NCI-H1105 treated with DMSO at 0.1 percent for 48 hours (cell line): ENCODE results near the gene OR4D10.
"Not testable (repeated sequence)": the region's sequence is repeated elsewhere in the genome, so short reads cannot be mapped to it uniquely, and the experiment has no call there.

Experiments
- DNase-seq: peaks from one replicate; lab custom pipeline; 2025; lab: John Stamatoyannopoulos, UW

The OR4D10 gene

DNA sequence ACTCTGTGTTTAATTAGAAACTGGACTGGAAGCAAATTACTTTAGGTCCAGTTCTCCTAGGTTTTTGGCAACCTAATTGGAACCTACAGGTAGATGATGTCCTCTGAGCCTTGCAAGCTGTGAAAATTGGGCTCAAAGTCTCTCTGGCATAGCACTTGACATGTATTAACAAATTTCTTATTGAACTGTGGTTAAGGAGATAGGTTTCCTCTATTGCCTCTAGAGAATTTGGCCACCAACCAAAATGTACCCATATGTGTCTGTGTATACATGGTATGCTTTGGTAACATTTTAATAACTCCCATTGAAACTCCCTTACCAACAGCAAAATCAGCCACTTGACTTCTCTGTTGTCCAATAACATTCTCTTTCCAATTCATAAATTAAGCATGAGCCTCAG, at the start of gene OR4D10:
Gene OR4D10 (plus strand): TSS at position 301 of the 400 bp plus-strand sequence. CDS start 4,115 bp downstream, outside the sequence.
- no peak for DNase-seq

DNA sequence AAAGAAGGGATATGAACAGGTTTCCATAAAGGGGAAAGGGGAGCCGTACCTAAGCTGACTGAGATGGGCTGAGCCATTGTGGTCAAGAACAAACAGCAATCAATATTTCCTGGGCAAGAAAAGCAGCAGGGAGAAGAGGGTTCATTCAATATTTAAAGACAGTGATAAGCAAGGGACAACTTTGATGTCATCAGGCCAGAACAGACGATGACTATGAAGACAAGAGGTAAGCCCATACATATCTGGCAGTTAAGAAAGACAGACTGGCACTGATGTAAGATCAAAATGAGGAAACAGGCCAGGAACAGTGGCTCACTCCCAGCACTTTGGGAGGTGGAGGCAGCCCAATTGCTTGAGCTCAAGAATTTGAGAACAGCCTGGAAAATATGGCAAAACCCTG, 49.3 kb upstream of the OR4D10 start:
- no peak for DNase-seq

DNA sequence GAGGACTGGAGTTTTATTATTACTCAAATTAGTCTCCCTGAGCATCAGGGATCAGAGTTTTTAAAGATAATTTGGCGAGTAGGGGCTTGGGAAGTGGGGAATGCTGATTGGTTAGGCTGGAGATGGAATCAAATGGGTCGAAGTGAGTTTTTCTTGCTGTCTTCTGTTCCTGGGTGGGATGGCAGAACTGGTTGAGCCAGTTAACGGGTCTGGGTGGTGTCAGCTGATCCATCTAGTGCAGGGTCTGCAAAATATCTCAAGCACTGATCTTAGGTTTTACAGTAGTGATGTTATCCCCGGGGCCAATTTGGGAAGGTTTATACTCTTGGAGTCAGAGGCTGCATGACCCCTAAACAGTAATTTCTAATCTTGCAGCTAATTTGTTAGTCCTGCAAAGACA, 48.0 kb upstream of the OR4D10 start:
- DNase-seq: no peak

DNA sequence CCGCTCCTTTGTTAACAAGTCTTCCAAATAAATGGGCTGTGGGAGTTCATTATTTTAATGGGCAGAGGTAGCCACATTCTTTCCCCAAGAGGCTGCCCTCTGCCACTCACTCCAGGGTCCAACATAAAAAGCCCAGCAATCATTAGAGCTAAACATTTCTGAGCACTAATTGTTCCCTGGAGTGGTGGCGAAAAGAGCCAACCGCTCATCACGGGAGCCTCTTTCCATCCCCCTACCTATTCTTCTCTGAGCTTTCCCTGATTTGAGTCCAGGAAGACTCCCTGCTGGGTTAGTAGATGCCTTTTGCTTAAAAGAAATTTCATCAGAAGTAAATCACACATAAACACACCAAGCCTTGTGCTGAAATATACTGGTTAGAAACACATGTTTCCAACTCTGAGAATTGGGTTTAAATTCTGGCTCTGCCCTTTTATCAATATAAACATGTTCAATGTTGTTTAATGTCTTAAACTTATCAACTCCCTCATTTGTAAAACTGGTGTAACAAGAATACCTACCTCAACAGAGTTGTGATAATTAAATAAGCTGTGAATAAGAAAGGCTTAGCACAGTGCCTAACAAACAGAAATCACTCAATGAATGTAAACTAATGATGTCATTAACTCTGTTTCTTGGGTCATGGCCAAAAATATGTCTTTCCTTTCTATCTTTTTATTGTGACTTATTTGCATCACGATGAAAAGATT, 46.6 kb upstream of the OR4D10 start, which contains the start of gene OR5A2:
Gene OR5A2 (minus strand): TSS at position 53 of the 707 bp plus-strand sequence. CDS start 3,460 bp downstream, outside the sequence.
- DNase-seq: peak; percentile 16

DNA sequence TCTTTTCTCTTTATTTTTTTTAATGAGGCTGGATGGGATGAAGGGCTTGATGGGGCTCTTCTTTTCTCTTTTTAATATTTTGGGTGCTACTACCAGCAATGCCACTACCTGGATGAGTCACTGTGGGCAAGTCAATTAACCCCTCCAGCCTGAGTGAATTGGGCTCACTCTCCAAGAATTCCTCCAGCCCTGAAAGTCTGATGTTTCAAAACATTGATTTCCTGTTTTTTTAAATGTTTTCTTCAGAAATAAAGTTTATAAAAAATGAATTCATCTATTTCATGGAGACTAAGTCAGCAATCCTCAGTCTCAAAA, 46.1 kb upstream of the OR4D10 start:
- no peak for DNase-seq

DNA sequence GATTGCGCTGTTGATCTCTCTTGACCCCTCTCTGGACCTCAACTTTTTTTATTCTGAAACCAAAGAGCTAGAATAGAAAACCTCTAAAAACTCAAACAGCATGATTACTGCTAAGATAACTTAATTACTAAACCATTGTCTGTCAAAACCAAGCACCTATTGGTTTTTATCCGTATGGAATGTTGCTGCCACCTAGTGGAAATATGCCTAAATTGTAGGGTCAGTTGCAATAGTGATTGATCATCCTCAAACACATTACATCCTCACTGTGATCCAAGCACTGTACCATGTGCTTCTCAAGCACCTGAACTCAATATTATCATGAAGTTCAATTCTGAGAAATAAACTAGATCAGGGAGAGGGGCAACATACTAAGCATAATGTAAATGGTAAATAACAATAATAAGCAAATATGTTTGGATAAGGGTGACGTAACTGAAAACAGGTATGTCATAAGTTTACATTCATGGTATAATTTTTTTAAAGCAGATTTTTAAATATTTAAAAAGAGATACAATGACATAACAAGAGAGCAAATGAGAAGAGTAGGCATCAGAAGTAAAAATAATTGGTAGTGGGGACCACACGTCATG, 43.1 kb upstream of the OR4D10 start:
- peak; percentile 41 for DNase-seq

DNA sequence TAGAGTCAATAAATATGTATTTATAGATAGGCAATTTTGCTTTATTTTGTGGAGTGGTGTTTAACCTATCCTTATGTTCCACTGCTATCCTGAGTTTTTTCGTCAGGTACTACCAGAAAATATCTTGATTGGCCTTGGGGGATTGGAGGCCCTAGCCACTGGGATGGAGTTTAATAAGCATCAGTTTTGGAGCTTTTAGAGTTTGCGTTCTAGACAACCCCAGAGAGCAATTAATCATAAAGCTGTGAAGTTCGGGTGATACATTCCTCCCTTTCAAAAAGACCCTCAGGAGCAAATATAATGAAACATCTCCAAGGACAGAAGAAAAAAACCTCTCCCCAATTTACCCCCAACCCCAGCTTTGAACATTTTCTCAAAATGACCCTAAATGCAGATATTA, 36.9 kb upstream of the OR4D10 start, which contains the start of gene OR5A1:
Gene OR5A1 (plus strand): TSS at position 301 of the 400 bp plus-strand sequence. CDS start 6,700 bp downstream, outside the sequence.
- no peak for DNase-seq

DNA sequence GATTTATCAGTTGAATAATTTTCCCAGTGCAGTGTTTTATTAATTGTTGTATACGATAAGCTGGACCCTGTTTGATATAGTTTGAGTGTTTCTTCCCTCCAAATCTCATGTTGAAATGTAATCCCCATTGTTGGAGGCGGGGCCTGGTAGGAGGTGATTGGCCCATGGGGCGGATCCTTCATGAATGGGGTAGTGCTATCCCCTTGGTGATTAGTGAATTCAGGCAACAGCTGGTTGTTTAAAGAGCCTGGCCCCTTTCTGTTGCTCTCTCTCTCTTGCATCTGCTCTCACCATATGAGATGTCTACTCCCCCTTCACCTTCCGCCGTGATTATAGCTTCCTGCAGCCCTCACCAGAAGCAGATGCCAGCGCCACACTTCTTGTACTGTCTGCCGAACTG, 35.3 kb upstream of the OR4D10 start:
- DNase-seq: peak; percentile 8

DNA sequence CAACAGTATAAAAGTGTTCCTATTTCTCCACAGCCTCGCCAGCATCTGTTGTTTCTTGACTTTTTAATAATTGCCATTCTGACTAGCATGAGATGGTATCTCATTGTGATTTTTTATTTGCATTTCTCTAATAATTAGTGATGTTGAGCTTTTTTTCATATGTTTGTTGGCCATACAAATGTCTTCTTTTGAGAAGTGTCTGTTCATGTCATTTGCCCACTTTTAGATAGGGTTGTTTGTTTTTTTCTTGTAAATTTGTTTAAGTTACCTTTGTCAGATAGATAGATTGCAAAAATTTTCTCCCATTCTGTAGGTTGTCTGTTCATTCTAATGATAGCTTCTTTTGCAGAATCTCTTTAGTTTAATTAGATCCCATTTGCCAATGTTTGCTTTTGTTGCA, 27.5 kb upstream of the OR4D10 start:
- DNase-seq: not testable (repeated sequence)

DNA sequence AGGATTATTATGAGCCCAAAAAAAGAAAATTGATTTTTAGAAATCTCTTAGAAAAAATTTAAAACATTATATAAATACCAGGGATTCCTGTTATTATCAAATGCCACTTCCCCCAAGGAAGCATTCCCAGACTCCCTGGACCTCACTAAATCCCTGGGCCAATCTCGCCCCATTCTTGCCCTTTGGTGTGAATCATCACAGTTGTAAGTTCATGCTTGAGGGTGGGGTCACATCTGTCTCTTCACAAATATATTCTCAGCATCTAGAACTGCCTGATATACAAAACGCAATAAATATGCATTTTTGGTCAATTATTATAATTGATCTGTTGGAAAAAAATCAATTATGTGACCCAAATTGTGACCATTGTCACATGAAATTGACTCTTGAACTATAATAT, 24.6 kb upstream of the OR4D10 start:
- no peak for DNase-seq

DNA sequence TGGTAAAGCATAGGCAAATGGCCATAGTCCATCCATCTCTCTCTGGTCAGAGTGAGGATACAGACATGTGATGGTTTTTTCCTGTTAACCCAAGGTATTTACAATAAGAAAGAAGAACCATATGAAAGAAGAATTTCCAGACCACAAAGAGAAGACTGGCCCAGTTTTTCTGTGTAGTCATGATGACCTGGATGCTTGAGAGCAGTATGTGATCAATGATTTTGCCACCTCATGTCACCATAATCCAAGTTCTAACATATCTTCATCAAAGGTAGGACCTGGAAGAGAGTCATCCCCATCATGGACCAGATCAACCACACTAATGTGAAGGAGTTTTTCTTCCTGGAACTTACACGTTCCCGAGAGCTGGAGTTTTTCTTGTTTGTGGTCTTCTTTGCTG, 16.5 kb upstream of the OR4D10 start, which contains the start of gene OR4D6:
Gene OR4D6 (plus strand): TSS at position 301 of the 400 bp plus-strand sequence. CDS start 0 bp downstream, at position 301.
- no peak for DNase-seq

DNA sequence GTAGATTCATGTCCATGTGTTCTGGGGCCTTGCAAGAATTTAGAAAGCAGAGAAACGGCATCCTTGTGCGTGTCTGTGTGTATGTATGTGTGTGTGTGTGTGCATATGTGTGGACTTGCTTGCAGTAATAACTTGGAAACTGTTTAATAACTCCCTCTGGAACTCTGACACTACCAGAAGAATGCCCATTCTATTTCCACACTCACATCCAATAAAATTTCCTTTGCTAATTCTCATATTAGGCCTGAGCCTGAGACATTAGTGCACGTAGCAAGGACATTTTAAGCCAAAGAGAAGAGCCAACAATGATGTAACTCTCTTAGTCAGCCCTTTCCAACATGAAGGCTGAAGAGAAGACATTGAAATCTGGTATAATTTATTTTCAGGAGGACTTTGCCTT, 13.2 kb upstream of the OR4D10 start:
- DNase-seq: no peak

DNA sequence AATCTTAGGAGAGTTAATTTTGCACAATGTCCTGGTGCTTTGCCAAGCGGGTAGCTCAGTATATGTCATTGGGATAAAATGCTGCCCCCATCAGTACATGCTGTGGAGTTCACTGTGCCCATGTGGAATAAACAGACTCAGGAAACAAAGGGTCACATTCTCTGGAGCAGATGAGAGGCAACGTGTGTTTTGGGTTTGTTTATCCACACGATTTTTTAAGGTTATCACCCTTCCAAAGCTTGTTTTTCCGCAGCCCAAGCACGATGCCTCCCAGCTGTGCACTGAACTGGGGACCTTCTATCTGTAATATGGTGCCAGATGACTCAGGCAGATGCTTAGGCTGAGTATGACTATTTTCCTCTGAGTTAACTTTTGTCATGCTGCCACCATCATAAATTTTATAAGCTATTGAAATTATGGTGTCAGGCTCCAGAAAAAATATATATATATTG, 9.9 kb upstream of the OR4D10 start:
- DNase-seq: no peak

DNA sequence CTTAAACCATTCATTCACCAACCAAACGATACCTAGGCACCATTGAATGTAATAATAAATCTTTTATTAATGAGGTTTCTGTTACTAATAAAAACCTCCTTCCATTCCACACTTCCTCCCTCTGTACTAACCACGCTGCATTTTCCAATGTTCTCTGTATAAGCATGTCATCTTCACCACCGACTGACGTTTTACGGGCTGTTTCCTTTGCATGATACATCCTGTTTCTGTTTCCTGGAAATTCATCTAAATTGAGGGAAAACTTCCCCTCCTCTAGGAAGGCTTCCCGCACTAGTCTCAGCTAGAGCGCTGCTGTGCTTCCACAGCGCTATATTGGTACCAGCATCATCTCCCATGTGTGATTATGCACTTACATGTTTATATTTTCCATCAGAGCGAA, 2.1 kb downstream of the OR4D10 start:
- DNase-seq: no peak

DNA sequence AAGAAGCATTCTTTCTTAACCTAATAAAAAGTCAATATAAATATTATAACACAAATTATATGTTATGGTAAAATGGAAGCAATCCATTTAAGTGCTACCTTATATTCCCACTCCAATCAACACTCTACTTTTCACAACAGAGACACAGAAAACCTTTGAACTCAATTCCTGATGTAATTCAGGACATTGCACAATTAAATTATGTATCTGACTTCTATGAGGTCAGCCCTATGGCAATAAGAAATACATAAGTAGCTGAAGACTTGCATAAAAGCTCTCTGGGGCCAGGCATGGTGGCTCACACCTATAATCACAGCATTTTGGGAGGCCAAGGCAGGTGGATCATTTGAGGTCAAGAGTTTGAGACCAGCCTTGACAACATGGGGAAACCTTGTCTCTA, 6.8 kb downstream of the OR4D10 start:
- DNase-seq: no peak

DNA sequence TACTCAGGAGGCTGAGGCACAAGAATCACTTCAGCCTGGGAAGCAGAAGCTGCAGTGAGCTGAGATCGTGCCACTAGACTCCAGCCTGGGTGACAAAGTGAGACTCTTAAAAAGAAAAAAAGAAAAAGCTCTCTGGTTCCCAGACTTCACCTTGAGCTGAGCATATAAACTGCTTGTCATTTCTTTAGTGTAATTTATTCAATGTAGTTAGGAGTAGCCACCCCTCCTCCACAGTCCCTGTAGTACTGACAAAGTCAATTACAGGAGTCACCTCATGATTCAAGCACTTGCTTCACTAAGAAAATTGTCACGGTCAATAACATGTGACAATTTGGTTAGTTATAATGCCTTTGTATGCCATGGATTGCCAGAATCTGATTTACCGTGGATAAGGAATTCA, 7.2 kb downstream of the OR4D10 start:
- DNase-seq: no peak

DNA sequence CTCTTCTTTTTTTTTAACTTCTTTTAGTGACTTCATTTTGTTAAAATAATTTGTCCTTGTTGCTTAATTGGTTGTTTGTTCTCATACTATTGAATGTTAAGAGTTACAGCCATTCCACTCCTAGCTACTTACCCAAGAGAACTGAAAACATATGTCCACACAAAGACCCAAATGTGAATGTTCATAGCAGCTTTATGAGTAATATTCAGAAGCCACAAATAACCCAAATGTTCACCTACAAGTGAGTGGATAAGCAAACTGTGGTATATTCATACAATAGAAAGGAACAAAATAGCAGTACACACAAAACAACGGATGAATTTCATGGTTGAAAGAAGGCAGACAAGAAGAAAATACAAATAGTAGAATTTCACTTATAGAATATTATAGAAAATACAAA, 28.8 kb downstream of the OR4D10 start:
- DNase-seq: no peak

DNA sequence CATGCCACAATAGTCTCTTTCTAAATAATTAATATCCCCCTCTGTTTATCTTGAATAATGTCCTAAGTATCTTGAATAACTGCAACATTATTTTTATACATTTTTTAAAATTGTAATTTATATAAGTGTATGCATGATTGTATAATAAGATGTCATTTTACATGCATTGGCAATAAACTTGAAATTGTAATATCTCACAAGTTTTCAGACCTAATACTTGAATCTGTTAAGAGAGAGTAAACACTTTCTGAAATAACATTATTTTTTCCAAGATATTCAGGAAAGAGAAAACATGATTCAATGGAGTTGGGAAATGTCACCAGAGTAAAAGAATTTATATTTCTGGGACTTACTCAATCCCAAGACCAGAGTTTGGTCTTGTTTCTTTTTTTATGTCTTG, 30.2 kb downstream of the OR4D10 start, which contains the start of gene OR4D11:
Gene OR4D11 (plus strand): TSS at position 301 of the 400 bp plus-strand sequence. CDS start 0 bp downstream, at position 301.
- no peak for DNase-seq

DNA sequence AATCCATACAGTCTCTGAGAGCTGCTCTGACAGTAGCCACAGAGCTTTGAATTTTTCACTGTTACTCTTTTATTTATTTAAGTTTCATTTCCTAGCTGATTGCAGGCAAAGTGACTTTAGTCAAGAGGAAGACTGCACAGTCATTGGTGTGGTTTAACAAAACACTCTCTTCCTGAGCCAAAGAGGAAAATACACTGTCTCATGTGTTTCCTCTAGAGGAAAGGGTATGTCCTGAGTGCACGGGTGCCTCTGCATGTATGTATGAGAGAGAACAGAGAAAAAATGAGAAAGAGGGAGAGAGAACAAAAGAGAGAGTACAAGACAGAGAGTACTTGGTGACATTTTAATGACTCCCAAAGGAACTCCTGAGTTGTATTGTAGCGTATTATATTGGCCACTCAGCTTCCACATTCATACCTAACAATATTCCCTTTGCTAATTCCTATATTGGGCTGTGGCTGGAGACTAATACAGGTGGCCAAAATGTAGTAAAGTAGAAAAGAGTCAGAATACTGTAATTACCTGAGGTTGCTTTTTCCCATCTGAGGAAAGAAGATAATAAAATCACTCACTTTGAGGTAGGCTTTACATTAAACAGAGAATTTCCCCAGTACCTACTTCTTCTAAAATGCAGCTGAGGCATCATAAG, 38.0 kb downstream of the OR4D10 start, which contains the start of gene OR4D9:
Gene OR4D9 (plus strand): TSS at position 599 of the 649 bp plus-strand sequence. CDS start 3,374 bp downstream, outside the sequence.
- no peak for DNase-seq

DNA sequence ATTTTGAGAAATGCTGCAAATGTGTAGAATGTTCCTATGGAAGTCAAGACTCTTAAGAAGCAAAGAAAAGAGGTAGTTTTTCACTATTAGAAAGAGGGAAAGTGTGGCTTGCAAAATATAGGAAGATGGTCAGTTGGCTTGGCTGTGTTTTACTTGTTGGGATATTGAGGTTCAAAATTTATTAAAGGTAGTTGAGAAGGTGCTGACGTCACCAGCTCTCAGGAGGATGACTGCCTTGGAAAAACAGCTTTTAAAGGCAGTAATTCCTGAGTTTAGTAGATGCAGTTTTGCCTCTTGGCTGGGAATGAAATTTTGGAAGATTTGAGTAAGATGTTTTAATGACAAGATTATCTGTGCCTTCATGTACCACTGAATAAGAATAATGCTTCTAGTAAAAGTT, 38.6 kb downstream of the OR4D10 start:
- DNase-seq: no peak

DNA sequence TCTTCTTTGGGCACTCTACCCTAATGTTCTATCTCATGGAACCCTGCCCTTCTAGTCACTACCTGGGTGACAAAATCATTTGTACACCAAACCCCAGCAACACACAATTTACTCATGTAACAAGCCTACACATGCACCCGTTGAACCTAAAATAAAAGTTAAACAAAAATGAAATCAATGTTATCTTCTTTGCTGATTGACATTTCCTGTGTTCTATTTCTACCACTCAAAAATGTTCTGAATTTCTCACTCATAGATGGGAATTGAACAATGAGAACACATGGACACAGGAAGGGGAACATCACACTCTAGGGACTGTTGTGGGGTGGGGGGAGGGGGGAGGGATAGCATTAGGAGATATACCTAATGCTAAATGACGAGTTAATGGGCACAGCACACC, 47.0 kb downstream of the OR4D10 start:
- DNase-seq: not testable (repeated sequence)

DNA sequence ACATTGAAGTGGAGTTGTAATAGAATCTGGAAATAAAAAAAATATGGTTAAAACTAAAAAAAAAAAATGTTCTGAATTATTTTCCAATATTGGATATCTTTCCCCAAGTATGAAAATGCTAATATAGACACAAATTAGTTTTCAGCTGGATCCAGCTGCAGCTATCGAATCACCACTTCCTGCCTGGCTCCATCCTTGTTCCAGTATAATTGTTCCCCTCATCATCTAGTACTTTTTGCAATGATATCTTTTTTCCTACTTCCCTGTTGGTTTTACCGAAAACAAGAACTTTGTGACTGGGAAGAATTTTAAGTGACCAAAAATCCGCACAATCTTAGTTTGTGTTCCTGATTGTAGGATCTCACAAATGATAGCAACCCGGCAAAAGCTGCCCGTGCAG, 47.6 kb downstream of the OR4D10 start:
- DNase-seq: no peak

DNA sequence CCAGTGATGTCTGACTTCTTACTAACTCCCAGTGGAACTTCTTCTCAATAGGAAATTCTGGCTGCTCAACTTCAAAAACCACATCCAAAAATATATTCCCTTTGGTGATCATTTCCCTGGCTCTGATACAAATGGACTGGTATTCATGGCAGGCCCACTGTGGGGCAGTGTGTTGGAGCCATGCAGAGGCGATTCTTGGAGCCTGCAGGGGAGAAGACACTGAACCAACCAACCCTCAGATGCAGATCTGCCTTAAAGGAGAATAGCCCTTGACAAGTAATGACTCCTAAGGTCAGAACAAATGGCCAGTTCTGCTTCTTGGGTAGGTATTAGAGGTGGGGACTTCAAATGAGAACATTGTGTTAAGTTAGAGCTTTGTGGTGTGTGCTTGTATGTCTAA, 50.4 kb downstream of the OR4D10 start:
- no peak for DNase-seq
